Esophagus squamous epithelium (tissue), 5 donors: ENCODE data around the gene METRN. TPM values are rescaled to one million over a fixed set of nuclear protein-coding genes. Genes with fewer than 3 reads are reported as not detected.

Experiments used
- DNase-seq: peaks from one replicate; lab custom pipeline; 2025; lab: John Stamatoyannopoulos, UW
- H3K27ac ChIP-seq, 4 donors: fragments of 200-600 bp; sonication (generic); one replicate each; pipeline ENCODE4 v1.5.1; 2016 to 2019; ENCODE audit warnings: mild to moderate bottlenecking in 1 of 4
- H3K27me3 ChIP-seq, 4 donors: fragments of 200-600 bp; sonication (generic); 1 replicate in 3 of 4; 2 replicates in 1 of 4; pipeline versions ENCODE4 v1.5.1 to v1.6.0; 2017 to 2021; ENCODE audit warnings: antibody characterized with exemption in 1 of 4
- H3K36me3 ChIP-seq, 3 donors: fragments of 200-600 bp; sonication (generic); one replicate each; pipeline ENCODE4 v1.5.1; 2016 to 2019
- H3K4me1 ChIP-seq, 3 donors: fragments of 200-600 bp; sonication (generic); one replicate each; pipeline ENCODE4 v1.5.1; 2017 to 2019
- H3K4me3 ChIP-seq, 4 donors: fragments of 200-600 bp; sonication (generic); 1 replicate in 3 of 4; 2 replicates in 1 of 4; pipeline ENCODE4 v1.5.1; 2016 to 2019; ENCODE audit warnings: mild to moderate bottlenecking in 2 of 4, moderate library complexity in 1 of 4
- H3K9me3 ChIP-seq, 3 donors: fragments of 200-600 bp; sonication (generic); one replicate each; pipeline ENCODE4 v1.5.1; 2016 to 2019
- CTCF ChIP-seq, 6 experiments: fragments of 450-650 bp in 4 of 6; fragments of 200-600 bp in 2 of 6; sonication (generic) in 2 of 6; IDR thresholded peaks; one replicate each; pipeline ENCODE4 v1.5.1; 2016 to 2019; ENCODE audit warnings: antibody characterized with exemption in 6 of 6, mild to moderate bottlenecking in 4 of 6, moderate library complexity in 4 of 6
- POLR2A ChIP-seq, 4 donors: fragments of 450-650 bp; IDR thresholded peaks; one replicate each; pipeline ENCODE4 v1.6.1; 2017; ENCODE audit warnings: antibody characterized with exemption in 4 of 4, mild to moderate bottlenecking in 4 of 4, moderate library complexity in 3 of 4
- WGBS, 2 donors: methylation state at CpG; one replicate each; pipeline ENCODE4 v1.1.5; 2018; 5-methylcytosine and 5-hydroxymethylcytosine counted together
- intact Hi-C: fragments of 100-400 bp; cut with DNase I; formaldehyde crosslinking; loops from one replicate; pipeline ENCODE4 v1.15.0; 2022
- total RNA-seq, 4 donors: library from RNA; depleted of rRNA; stranded (reverse); fragments of >200 nt; gene quantifications; one replicate each; pipeline ENCODE4 v1.1.0, GENCODE V29; 2016
- donor health status: DM: yes; HTN: yes; CAD: no.

METRN gene
- total RNA-seq, 4 donors from 2014 or later: 4.2 to 12.7 (median 8.8) TPM

- Histone ChIP-seq H3K27me3 (peaks cover 0 to 24% (median 0%) of the 10 kb centered on the region in 4 donors), H3K36me3 (peaks cover 35 to 56% (median 36%) of the 10 kb centered on the region in 3 donors), H3K4me3 (no peak overlapping the region), H3K9me3 (no peaks in the 10 kb centered on the region), H3K4me1 (peaks cover 34 to 68% (median 36%) of the 10 kb centered on the region in 3 donors), H3K27ac (no peak overlapping the region)
- intact Hi-C loops: no loop called here
- no CpG with 5 or more reads among the region's 19 CpGs for whole genome bisulfite sequencing, 2 donors
- DNase-seq: no peak
- TF ChIP-seq POLR2A (IDR thresholded peaks at IDR 0.05) (no peak), CTCF (IDR thresholded peaks at IDR 0.05) (no peak)
Measured at GRCh38 chr16:672371-672770, 42.5 kb upstream of the METRN start.

GRCh38 chr16:672851-673250, 42.1 kb upstream of the METRN start:
- Histone ChIP-seq H3K9me3 (no peaks in the 10 kb centered on the region), H3K27me3 (peaks cover 0 to 29% (median 0%) of the 10 kb centered on the region in 4 donors), H3K27ac (no peak overlapping the region), H3K4me3 (no peak overlapping the region), H3K4me1 (peaks cover 32 to 68% (median 36%) of the 10 kb centered on the region in 3 donors), H3K36me3 (peaks cover 35 to 56% (median 36%) of the 10 kb centered on the region in 3 donors)
- no peak for DNase-seq
- no peak for TF ChIP-seq CTCF (IDR thresholded peaks at IDR 0.05)
- no peak for TF ChIP-seq POLR2A (IDR thresholded peaks at IDR 0.05)
- WGBS, 2 donors: 95% methylated on average over 13 of the region's 21 CpGs; no CpG with 5 or more reads in 1 of the 2 donors
- intact Hi-C loops: no loop called here

- no peak overlapping the region for H3K27ac ChIP-seq
- TF ChIP-seq CTCF (IDR thresholded peaks at IDR 0.05) (no peak), POLR2A (IDR thresholded peaks at IDR 0.05) (no peak)
- intact Hi-C loops: no loop called here
- peaks cover 0 to 33% (median 0%) of the 10 kb centered on the region in 4 donors for H3K27me3 ChIP-seq
- DNase-seq: no peak
- no peak overlapping the region for H3K4me3 ChIP-seq
- H3K36me3 ChIP-seq: peaks cover 35 to 56% (median 36%) of the 10 kb centered on the region in 3 donors
- WGBS, 2 donors: 90% methylated on average over 4 of the region's 18 CpGs; no CpG with 5 or more reads in 1 of the 2 donors
- no peaks in the 10 kb centered on the region for H3K9me3 ChIP-seq
- H3K4me1 ChIP-seq: peaks cover 32 to 70% (median 40%) of the 10 kb centered on the region in 3 donors
Measured at GRCh38 chr16:673399-673991, 41.4 kb upstream of the METRN start.

DNA sequence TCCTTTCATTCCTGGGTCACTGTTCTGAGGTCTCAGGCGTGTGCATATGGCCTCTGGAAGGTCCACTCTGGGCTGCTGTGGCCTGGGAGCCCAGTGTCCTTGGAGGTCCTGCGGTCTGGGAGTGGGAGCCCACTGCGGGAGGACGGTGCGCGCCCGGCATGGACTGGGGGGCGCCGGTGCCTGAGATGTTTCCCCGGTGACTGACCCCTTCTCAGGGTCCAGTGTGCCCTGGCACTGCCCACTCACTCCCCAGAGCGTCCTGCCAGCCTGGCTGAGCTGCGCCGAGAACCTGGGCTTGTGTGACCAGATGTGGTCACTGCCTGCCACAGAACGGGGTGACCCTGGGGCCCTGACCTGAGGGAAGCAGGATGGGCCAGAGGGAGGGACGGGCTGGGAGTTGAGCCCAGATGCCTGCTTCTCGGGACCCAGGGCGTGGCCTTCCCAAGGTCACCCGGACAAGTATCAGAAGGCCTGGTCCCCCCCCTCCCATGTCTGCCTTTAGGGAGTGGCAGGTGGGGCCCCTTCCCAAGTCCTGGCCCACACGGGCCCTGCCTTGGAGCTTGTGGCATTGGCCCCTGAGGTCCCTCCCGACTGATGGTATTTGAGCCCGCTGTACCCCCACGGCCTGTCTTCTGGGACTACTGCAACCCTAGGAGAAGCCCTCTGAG, 40.6 kb upstream of the METRN start:
- Histone ChIP-seq H3K27ac (no peak overlapping the region), H3K4me3 (no peak overlapping the region), H3K36me3 (peaks cover 35 to 52% (median 36%) of the 10 kb centered on the region in 3 donors), H3K9me3 (no peaks in the 10 kb centered on the region), H3K27me3 (peaks cover 0 to 33% (median 0%) of the 10 kb centered on the region in 4 donors), H3K4me1 (peaks cover 26 to 70% (median 39%) of the 10 kb centered on the region in 3 donors)
- TF ChIP-seq CTCF (IDR thresholded peaks at IDR 0.05) (no peak), POLR2A (IDR thresholded peaks at IDR 0.05) (no peak)
- no peak for DNase-seq
- WGBS, 2 donors: 87 to 100% methylated on average over 1 to 3 of the region's 22 CpGs
- intact Hi-C loops: no loop called here
